HG02885 (cell line): ENCODE results near the gene TANK.
"Not testable (repeated sequence)": the region's sequence is repeated elsewhere in the genome, so short reads cannot be mapped to it uniquely, and the experiment has no call there.

Experiments
- ATAC-seq: cut with Tn5 transposase; IDR thresholded peaks from one replicate; pipeline ENCODE4 v1.9.1; 2021; ENCODE audit warnings: mild to moderate bottlenecking; ENCODE audit not compliant: unreplicated experiment, poor library complexity

The TANK gene

GRCh38 chr2:161165811-161166210 is 5.6 kb downstream of the TANK start:
- peak; percentile 31 for ATAC-seq

GRCh38 chr2:161166538-161167409 is 6.5 kb downstream of the TANK start:
- peak; percentile 77 for ATAC-seq

- ATAC-seq = no peak
Measured at GRCh38 chr2:161169335-161169734, 9.1 kb downstream of the TANK start.

- no peak for ATAC-seq
Measured at GRCh38 chr2:161170377-161170776, 10.1 kb downstream of the TANK start.

- peak; percentile 29 for ATAC-seq
Measured at GRCh38 chr2:161170958-161171932, 11.0 kb downstream of the TANK start.

- peak; percentile 67 for ATAC-seq
Measured at GRCh38 chr2:161172901-161173540, 12.8 kb downstream of the TANK start.

- ATAC-seq = no peak
Measured at GRCh38 chr2:161173541-161174194, 13.4 kb downstream of the TANK start.

GRCh38 chr2:161177969-161178368 is 17.7 kb downstream of the TANK start:
- ATAC-seq = peak; percentile 56

- ATAC-seq = no peak
Measured at GRCh38 chr2:161178756-161179155, 18.5 kb downstream of the TANK start.

- ATAC-seq = no peak
Measured at GRCh38 chr2:161190050-161190449, 29.8 kb downstream of the TANK start.

GRCh38 chr2:161195602-161196001 is 35.4 kb downstream of the TANK start:
- not testable (repeated sequence) for ATAC-seq

- ATAC-seq = peak; percentile 71
Measured at GRCh38 chr2:161199912-161200701, 39.9 kb downstream of the TANK start.

- no peak for ATAC-seq
Measured at GRCh38 chr2:161204846-161205245, 44.6 kb downstream of the TANK start.

- ATAC-seq = no peak
Measured at GRCh38 chr2:161206471-161207032, 46.3 kb downstream of the TANK start.

- ATAC-seq = no peak
Measured at GRCh38 chr2:161207941-161208340, 47.7 kb downstream of the TANK start.

GRCh38 chr2:161208527-161209139 is 48.4 kb downstream of the TANK start:
- peak; percentile 57 for ATAC-seq

GRCh38 chr2:161209902-161210301 is 49.7 kb downstream of the TANK start:
- no peak for ATAC-seq

- ATAC-seq = no peak
Measured at GRCh38 chr2:161217597-161218185, 57.5 kb downstream of the TANK start.
